ENCODE data around the gene METTL2B.
"Not testable (repeated sequence)": the region's sequence is repeated elsewhere in the genome, so short reads cannot be mapped to it uniquely, and the experiment has no call there.

METTL2B gene

GRCh38 chr7:128458956-128459355 lies 17.6 kb upstream of the METTL2B start:
- Histone ChIP-seq H3K4me1 (peaks cover 0 to 43% (median 36%) of the 10 kb centered on the region in 4 donors), H3K4me3 (no peak overlapping the region), H3K36me3 (no peaks in the 10 kb centered on the region), H3K27me3 (no peaks in the 10 kb centered on the region), H3K9me3 (no peaks in the 10 kb centered on the region), H3K27ac (no peak overlapping the region)
- TF ChIP-seq CTCF (IDR thresholded peaks at IDR 0.05) = no peak
- intact Hi-C loops (cut with DNase I; ENCODE audit: low total_unique reads) = loop anchor here (5.0 kb wide), 1 partner anchor 47 kb away; no protein-coding TSS in a partner anchor
- DNase-seq = no peak

GRCh38 chr7:128459394-128459878 lies 17.1 kb upstream of the METTL2B start:
- Histone ChIP-seq H3K4me1 (peaks cover 0 to 40% (median 32%) of the 10 kb centered on the region in 4 donors), H3K27ac (no peak overlapping the region), H3K36me3 (no peaks in the 10 kb centered on the region), H3K4me3 (no peak overlapping the region), H3K9me3 (no peaks in the 10 kb centered on the region), H3K27me3 (no peaks in the 10 kb centered on the region)
- intact Hi-C loops (cut with DNase I; ENCODE audit: low total_unique reads) = loop anchor here (5.0 kb wide), 1 partner anchor 47 kb away; no protein-coding TSS in a partner anchor
- peak; percentile 75 to 79 for DNase-seq
- TF ChIP-seq CTCF (IDR thresholded peaks at IDR 0.05) = peak; percentile 78 to 84

- Histone ChIP-seq H3K4me3 (no peak overlapping the region), H3K9me3 (no peaks in the 10 kb centered on the region), H3K27me3 (no peaks in the 10 kb centered on the region), H3K4me1 (peaks cover 0 to 18% (median 10%) of the 10 kb centered on the region in 4 donors), H3K36me3 (peaks cover 0 to 1% (median 0%) of the 10 kb centered on the region in 3 donors), H3K27ac (no peak overlapping the region)
- intact Hi-C loops (cut with DNase I; ENCODE audit: low total_unique reads) = no loop called here
- no peak for DNase-seq
- TF ChIP-seq CTCF (IDR thresholded peaks at IDR 0.05) = no peak
These were observed 14.1 kb upstream of the METTL2B start for GRCh38 chr7:128462460-128462859.

GRCh38 chr7:128463345-128463744 lies 13.2 kb upstream of the METTL2B start:
- DNase-seq; H3K4me3 ChIP-seq; intact Hi-C loops (cut with DNase I; ENCODE audit: low total_unique reads); H3K27ac ChIP-seq; H3K27me3 ChIP-seq; H3K9me3 ChIP-seq: not testable (repeated sequence)
- Histone ChIP-seq H3K36me3 (peaks cover 0 to 10% (median 3%) of the 10 kb centered on the region in 3 donors), H3K4me1 (peaks cover 0 to 13% (median 8%) of the 10 kb centered on the region in 4 donors)

- intact Hi-C loops (cut with DNase I; ENCODE audit: low total_unique reads) = not testable (repeated sequence)
These were observed 12.6 kb upstream of the METTL2B start for GRCh38 chr7:128463933-128464332.

GRCh38 chr7:128466871-128467270 lies 9.7 kb upstream of the METTL2B start:
- DNase-seq; H3K27me3 ChIP-seq; intact Hi-C loops (cut with DNase I; ENCODE audit: low total_unique reads); H3K4me1 ChIP-seq; H3K9me3 ChIP-seq; H3K27ac ChIP-seq; H3K4me3 ChIP-seq: not testable (repeated sequence)
- H3K36me3 ChIP-seq = peaks cover 0 to 11% (median 3%) of the 10 kb centered on the region in 3 donors

More at GRCh38 chr7:128463933-128464332, 12.6 kb upstream of the METTL2B start:
- not testable (repeated sequence) for H3K4me3 ChIP-seq, DNase-seq, H3K27ac ChIP-seq, H3K27me3 ChIP-seq, H3K9me3 ChIP-seq, H3K4me1 ChIP-seq
- H3K36me3 ChIP-seq = peaks cover 0 to 11% (median 3%) of the 10 kb centered on the region in 3 donors

GRCh38 chr7:128477336-128477690 lies 765 bp downstream of the METTL2B start:
- H3K4me3 ChIP-seq = peak overlapping the region; percentile 83 to 89
- intact Hi-C loops (cut with DNase I; ENCODE audit: low total_unique reads) = loop anchor here (10.0 kb wide), 1 partner anchor 257 kb away; the partner anchor contains the start of gene CALU
- H3K9me3 ChIP-seq, DNase-seq, H3K27me3 ChIP-seq: not testable (repeated sequence)
- peak overlapping the region; percentile 81 to 84 for H3K27ac ChIP-seq
- H3K36me3 ChIP-seq = peaks cover 11 to 29% (median 18%) of the 10 kb centered on the region in 3 donors
- peaks cover 0 to 20% (median 10%) of the 10 kb centered on the region in 4 donors for H3K4me1 ChIP-seq

GRCh38 chr7:128479082-128479481 lies 2.5 kb downstream of the METTL2B start:
- intact Hi-C loops (cut with DNase I; ENCODE audit: low total_unique reads) = loop anchor here (10.0 kb wide), 1 partner anchor 256 kb away; the partner anchor contains the start of gene CALU

GRCh38 chr7:128488134-128488533 lies 11.6 kb downstream of the METTL2B start:
- H3K27me3 ChIP-seq; DNase-seq; H3K9me3 ChIP-seq; H3K4me1 ChIP-seq; H3K4me3 ChIP-seq; H3K27ac ChIP-seq; intact Hi-C loops (cut with DNase I; ENCODE audit: low total_unique reads): not testable (repeated sequence)
- H3K36me3 ChIP-seq = peaks cover 17 to 41% (median 20%) of the 10 kb centered on the region in 3 donors

More at GRCh38 chr7:128479082-128479481, 2.5 kb downstream of the METTL2B start:
- H3K27me3 ChIP-seq, H3K27ac ChIP-seq, DNase-seq, H3K9me3 ChIP-seq, H3K4me3 ChIP-seq: not testable (repeated sequence)
- peaks cover 17 to 43% (median 23%) of the 10 kb centered on the region in 3 donors for H3K36me3 ChIP-seq
- peaks cover 0 to 20% (median 10%) of the 10 kb centered on the region in 4 donors for H3K4me1 ChIP-seq

All from tibial artery (tissue), 4 donors.